Kidney (tissue), 14 donors: ENCODE data around the gene NR4A1. TPM values are rescaled to one million over a fixed set of nuclear protein-coding genes. Genes with fewer than 3 reads are reported as not detected.
A peak's percentile ranks its signal among the peaks of the same experiment; 100 is the strongest.

Source experiments
- DNase-seq, 5 donors: peaks; one replicate each; pipeline ENCODE4 v3.0.0-alpha.2; 2013 to 2020
- FAIRE-seq: peaks from 2 replicates; lab custom pipeline; 2012; peaks lifted over from hg19 to GRCh38; lab: Jason Lieb, UNC
- H3K27ac ChIP-seq, 2 donors: one replicate each; pipeline ENCODE4 v1.7.0; 2013; ENCODE audit warnings: low read depth in 2 of 2, low read length in 2 of 2, inconsistent platforms in 1 of 2
- H3K27me3 ChIP-seq: one replicate; pipeline ENCODE4 v1.7.1; 2013; ENCODE audit warnings: low read length, inconsistent platforms; ENCODE audit not compliant: control insufficient read depth, insufficient read depth
- H3K36me3 ChIP-seq, 3 donors: one replicate each; pipeline versions ENCODE4 v1.7.0 to v1.7.1; 2013; ENCODE audit warnings: low read length in 3 of 3, control low read depth in 1 of 3, inconsistent platforms in 1 of 3; ENCODE audit not compliant: insufficient read depth in 3 of 3, control insufficient read depth in 2 of 3
- H3K4me1 ChIP-seq, 3 donors: one replicate each; pipeline versions ENCODE4 v1.7.0 to v1.7.1; 2013; ENCODE audit warnings: low read length in 3 of 3, inconsistent platforms in 1 of 3, low read depth in 1 of 3; ENCODE audit not compliant: control insufficient read depth in 2 of 3, insufficient read depth in 2 of 3
- H3K4me3 ChIP-seq, 3 donors: one replicate each; pipeline versions ENCODE4 v1.7.0 to v1.8.1; 2013; ENCODE audit warnings: low read length in 3 of 3, control low read depth in 1 of 3, inconsistent platforms in 1 of 3
- H3K9ac ChIP-seq, 3 donors: one replicate each; pipeline versions ENCODE4 v1.7.0 to v1.7.1; 2013; ENCODE audit warnings: low read length in 3 of 3, control low read depth in 1 of 3, inconsistent platforms in 1 of 3
- H3K9me3 ChIP-seq, 3 donors: one replicate each; pipeline versions ENCODE4 v1.7.0 to v1.7.1; 2013; ENCODE audit warnings: low read length in 3 of 3, control low read depth in 1 of 3, inconsistent platforms in 1 of 3; ENCODE audit not compliant: control insufficient read depth in 2 of 3, insufficient read depth in 1 of 3
- intact Hi-C: fragments of 100-400 bp; cut with DNase I; formaldehyde crosslinking; loops from one replicate; pipeline ENCODE4 v1.11.1; 2022
- polyA plus RNA-seq: library from polyadenylated mRNA; stranded (reverse); fragments of 350-450 nt; fragmentation: Illumina TruSeq; extraction: RNeasy Lipid Tissue Mini Kit (QIAGEN cat#74804); gene quantifications from one replicate; pipeline ENCODE4 v1.2.3, GENCODE V29; 2014; ENCODE audit warnings: low read depth, low replicate concordance; ENCODE audit not compliant: insufficient read depth
- total RNA-seq: library from RNA; stranded (reverse); fragmentation: NEBNext Ultra II Directional; extraction: Animal tissue kit (Norgen Biotek cat#: 25700); gene quantifications from one replicate; pipeline ENCODE4 v1.2.1, GENCODE V29; 2021
- TF ChIP-seq, protein P1 (sequence below): IDR thresholded peaks from 3 replicates; pipeline ENCODE4 v1.5.1; 2012; ENCODE audit warnings: mild to moderate bottlenecking, moderate library complexity, borderline replicate concordance; ENCODE audit not compliant: insufficient read depth; ENCODE audit errors: extremely low read depth
- donor health status: control.
- donor health status: control.
- donor health status: control.
- donor health status: control.
- donor health status: control.
- donor health status: DM: yes; HTN: yes; CAD: no.
- donor health status: Normal renal cell carcinoma (clear cell type).

NR4A1 gene
- total and polyA plus RNA-seq, 2 donors from 2014 or later: 37.2 to 54.1 TPM

DNA sequence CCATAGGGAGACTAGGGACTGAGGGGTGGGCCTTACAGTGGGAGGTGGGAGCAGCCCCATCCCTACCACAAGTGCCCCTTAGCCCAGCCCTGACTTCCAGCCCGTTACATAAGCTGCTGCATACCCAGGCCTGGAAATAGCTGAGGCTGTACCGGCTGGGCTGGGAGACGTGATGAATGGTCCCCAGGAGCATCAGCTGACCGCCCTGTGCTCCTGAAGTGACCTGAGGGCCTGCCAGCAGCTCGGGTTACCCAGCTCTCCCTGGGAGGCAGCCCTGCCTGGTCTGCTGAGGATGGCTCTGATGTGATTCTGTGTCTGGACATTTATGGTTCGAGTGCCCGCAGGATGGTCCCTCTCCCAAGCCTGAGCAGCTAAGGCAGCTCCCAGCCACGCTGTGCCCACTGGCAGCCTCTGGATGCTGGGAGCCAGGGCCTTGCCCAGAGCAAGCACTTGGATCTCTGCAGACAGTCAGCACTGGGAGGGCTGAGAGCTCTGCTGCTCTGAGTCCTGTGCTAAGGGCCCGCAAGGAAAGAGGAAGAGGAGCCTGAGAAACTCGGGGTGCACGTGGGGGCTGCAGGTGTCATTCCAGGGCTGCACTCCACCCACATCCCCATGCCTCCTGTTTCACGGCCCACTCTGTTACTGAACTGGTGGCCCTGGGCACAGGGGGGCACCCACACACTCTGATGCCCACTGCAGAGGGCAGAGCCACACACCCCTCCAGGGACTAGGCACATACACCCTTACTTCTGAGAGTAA lies 24.0 kb upstream of the NR4A1 start:
- no peak overlapping the region for H3K9ac ChIP-seq
- TF ChIP-seq, protein P1, sequence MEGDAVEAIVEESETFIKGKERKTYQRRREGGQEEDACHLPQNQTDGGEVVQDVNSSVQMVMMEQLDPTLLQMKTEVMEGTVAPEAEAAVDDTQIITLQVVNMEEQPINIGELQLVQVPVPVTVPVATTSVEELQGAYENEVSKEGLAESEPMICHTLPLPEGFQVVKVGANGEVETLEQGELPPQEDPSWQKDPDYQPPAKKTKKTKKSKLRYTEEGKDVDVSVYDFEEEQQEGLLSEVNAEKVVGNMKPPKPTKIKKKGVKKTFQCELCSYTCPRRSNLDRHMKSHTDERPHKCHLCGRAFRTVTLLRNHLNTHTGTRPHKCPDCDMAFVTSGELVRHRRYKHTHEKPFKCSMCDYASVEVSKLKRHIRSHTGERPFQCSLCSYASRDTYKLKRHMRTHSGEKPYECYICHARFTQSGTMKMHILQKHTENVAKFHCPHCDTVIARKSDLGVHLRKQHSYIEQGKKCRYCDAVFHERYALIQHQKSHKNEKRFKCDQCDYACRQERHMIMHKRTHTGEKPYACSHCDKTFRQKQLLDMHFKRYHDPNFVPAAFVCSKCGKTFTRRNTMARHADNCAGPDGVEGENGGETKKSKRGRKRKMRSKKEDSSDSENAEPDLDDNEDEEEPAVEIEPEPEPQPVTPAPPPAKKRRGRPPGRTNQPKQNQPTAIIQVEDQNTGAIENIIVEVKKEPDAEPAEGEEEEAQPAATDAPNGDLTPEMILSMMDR: no peak
- FAIRE-seq: no peak

DNA sequence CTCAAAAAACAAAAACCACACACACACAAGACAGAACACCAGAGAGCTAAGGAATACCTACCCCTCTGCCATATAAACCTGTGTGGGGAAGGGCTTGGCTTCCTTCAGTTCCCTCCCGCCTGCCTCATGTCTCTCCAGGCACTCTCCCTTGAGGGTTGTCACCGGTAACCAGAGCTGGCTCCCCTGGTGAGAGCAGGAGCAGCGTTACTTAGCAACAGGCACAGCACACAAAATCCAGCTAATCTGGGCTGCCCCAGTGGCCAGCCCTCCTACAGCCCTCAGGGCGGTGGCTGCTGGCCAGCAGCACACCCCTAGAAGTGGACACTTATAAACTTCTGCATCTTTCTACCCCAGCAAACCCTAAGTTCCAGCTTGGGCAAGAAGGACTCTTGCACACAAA lies 21.6 kb upstream of the NR4A1 start:
- Histone ChIP-seq H3K9ac (no peak overlapping the region), H3K4me1 (peaks cover 0 to 22% (median 16%) of the 10 kb centered on the region in 3 donors), H3K27ac (no peak overlapping the region), H3K36me3 (no peaks in the 10 kb centered on the region), H3K27me3 (no peaks in the 10 kb centered on the region), H3K9me3 (no peaks in the 10 kb centered on the region), H3K4me3 (no peak overlapping the region)
- peak; percentile 74 to 93 (median 90) for DNase-seq
- intact Hi-C loops: loop anchor here (10.0 kb wide), 1 partner anchor 45 kb away; the partner anchor contains the start of gene SMIM41
- TF ChIP-seq, protein P1: no peak
- no peak for FAIRE-seq

More for the DNA sequence above, 24.0 kb upstream of the NR4A1 start:
- no peaks in the 10 kb centered on the region for H3K27me3 ChIP-seq
- peaks cover 0 to 12% (median 10%) of the 10 kb centered on the region in 3 donors for H3K4me1 ChIP-seq
- peak in 4 of 5 donors; percentile 55 to 77 (median 62) for DNase-seq
- no peaks in the 10 kb centered on the region for H3K36me3 ChIP-seq
- H3K4me3 ChIP-seq: no peak overlapping the region
- H3K9me3 ChIP-seq: no peaks in the 10 kb centered on the region
- intact Hi-C loops: loop anchor here (10.0 kb wide), 1 partner anchor 48 kb away; the partner anchor contains the start of gene SMIM41
- H3K27ac ChIP-seq: no peak overlapping the region

DNA sequence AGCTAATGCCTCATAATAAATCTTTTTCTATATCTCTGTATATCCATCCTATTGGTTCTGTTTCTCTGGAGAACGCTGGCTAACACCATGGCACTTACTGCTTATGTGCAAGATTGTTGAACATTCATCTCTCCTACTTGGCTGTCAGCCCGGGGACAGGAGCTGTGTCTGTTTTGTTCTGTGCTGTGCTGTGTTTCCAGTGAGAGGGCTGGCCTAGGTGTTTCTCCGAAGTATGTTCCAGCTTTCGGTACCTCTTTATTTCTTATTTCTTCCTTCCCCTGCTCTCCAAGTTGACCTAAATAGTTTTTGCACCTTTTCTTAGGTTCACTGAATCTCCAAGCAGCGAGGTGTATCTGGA lies 18.8 kb upstream of the NR4A1 start:
- TF ChIP-seq, protein P1: no peak
- FAIRE-seq: no peak
- H3K36me3 ChIP-seq: no peaks in the 10 kb centered on the region
- H3K9ac ChIP-seq: peak overlapping the region; percentile 8 to 70 (median 29)
- peak in 3 of 5 donors; percentile 63 to 88 (median 73) for DNase-seq
- peak overlapping the region; percentile 93 to 97 for H3K27ac ChIP-seq
- peak overlapping the region; percentile 9 to 63 (median 26) for H3K4me3 ChIP-seq
- H3K4me1 ChIP-seq: peaks cover 0 to 31% (median 17%) of the 10 kb centered on the region in 3 donors
- H3K27me3 ChIP-seq: no peaks in the 10 kb centered on the region
- intact Hi-C loops: no loop called here
- no peaks in the 10 kb centered on the region for H3K9me3 ChIP-seq
